ENCODE measurements around the gene NXPE1. TPM values are rescaled to one million over a fixed set of nuclear protein-coding genes. Genes with fewer than 3 reads are reported as not detected.

The NXPE1 gene
- total and polyA plus RNA-seq, 4 donors: not detected

DNA sequence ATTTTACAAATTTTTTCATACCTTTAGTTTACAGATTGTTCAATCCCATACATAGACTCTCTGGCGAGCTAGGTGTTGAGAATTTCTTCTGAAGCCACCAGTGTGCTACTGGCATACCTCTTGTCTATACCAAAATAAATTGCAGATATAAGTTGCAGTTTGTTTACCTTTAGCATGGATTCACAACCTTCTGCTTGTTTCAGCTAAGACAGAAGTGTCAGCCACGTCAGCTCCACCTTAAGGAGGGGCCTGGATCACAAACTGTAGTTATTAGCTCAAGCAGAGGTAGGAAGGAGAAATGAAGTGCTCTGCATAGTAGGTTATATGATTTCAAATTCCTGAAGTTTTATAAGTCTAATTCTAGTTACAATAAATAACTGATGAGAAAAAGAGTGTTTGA lies 35.9 kb upstream of the NXPE1 start, which contains the start of gene NXPE4:
TSS of gene NXPE4 (minus strand) at position 216 of the 400 bp plus-strand sequence. CDS start 1,027 bp downstream, outside the sequence.
- Histone ChIP-seq H3K36me3 (ENCODE audit: control insufficient read depth in 4 of 4, insufficient read depth in 4 of 4, low read length in 4 of 4) (no peaks in the 10 kb centered on the region), H3K4me1 (ENCODE audit: control insufficient read depth in 5 of 5, insufficient read depth in 5 of 5, low read length in 5 of 5) (no peaks in the 10 kb centered on the region), H3K9ac (ENCODE audit: insufficient read depth in 1 of 2, low read length in 2 of 2) (no peak within 1 kb of the TSS), H3K4me3 (no peak within 1 kb of the TSS), H3K27ac (ENCODE audit: low read depth in 1 of 2, low read length in 1 of 2) (no peak within 1 kb of the TSS), H3K27me3 (ENCODE audit: control insufficient read depth in 3 of 3, insufficient read depth in 3 of 3, low read length in 2 of 3) (no peaks in the 10 kb centered on the region), H3K9me3 (ENCODE audit: control insufficient read depth in 4 of 4, insufficient read depth in 3 of 4, low read length in 3 of 4) (no peaks in the 10 kb centered on the region)
- ATAC-seq (ENCODE audit: insufficient read depth, low FRiP score) (no peak), DNase-seq (no peak)
- WGBS, 2 donors: 73 to 74% methylated on average over 2 of the region's 2 CpGs
- TF ChIP-seq, protein P1, sequence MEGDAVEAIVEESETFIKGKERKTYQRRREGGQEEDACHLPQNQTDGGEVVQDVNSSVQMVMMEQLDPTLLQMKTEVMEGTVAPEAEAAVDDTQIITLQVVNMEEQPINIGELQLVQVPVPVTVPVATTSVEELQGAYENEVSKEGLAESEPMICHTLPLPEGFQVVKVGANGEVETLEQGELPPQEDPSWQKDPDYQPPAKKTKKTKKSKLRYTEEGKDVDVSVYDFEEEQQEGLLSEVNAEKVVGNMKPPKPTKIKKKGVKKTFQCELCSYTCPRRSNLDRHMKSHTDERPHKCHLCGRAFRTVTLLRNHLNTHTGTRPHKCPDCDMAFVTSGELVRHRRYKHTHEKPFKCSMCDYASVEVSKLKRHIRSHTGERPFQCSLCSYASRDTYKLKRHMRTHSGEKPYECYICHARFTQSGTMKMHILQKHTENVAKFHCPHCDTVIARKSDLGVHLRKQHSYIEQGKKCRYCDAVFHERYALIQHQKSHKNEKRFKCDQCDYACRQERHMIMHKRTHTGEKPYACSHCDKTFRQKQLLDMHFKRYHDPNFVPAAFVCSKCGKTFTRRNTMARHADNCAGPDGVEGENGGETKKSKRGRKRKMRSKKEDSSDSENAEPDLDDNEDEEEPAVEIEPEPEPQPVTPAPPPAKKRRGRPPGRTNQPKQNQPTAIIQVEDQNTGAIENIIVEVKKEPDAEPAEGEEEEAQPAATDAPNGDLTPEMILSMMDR (IDR thresholded peaks at IDR 0.05; ENCODE audit: control extremely low read depth, extremely low read depth): no peak

DNA sequence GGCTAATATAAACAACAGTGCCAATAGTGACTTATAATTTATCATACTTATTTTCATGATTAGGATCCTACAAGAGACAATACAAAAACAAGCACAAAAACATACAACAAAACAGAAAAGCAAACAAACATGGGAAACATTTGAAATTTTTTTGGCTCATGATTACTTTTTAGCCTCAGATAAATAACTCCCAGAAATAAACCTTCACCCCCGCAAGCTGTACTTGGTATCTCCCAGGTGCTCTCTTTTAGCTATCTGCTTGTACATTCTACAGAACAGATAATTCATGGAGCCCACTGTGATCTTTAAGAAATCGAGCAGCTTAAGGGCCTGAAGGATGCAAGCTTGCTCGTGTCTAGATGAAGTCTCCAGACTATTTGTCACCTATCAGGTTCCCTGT lies 35.0 kb upstream of the NXPE1 start:
- Histone ChIP-seq H3K9ac (ENCODE audit: insufficient read depth in 1 of 2, low read length in 2 of 2) (no peak overlapping the region), H3K9me3 (ENCODE audit: control insufficient read depth in 4 of 4, insufficient read depth in 3 of 4, low read length in 3 of 4) (no peaks in the 10 kb centered on the region), H3K27me3 (ENCODE audit: control insufficient read depth in 3 of 3, insufficient read depth in 3 of 3, low read length in 2 of 3) (no peaks in the 10 kb centered on the region), H3K4me3 (no peak overlapping the region), H3K36me3 (ENCODE audit: control insufficient read depth in 4 of 4, insufficient read depth in 4 of 4, low read length in 4 of 4) (no peaks in the 10 kb centered on the region), H3K4me1 (ENCODE audit: control insufficient read depth in 5 of 5, insufficient read depth in 5 of 5, low read length in 5 of 5) (no peaks in the 10 kb centered on the region), H3K27ac (ENCODE audit: low read depth in 1 of 2, low read length in 1 of 2) (no peak overlapping the region)
- ATAC-seq (ENCODE audit: insufficient read depth, low FRiP score): no peak
- TF ChIP-seq, protein P1 (IDR thresholded peaks at IDR 0.05; ENCODE audit: control extremely low read depth, extremely low read depth): no peak
- no peak for DNase-seq
- 75 to 84% methylated on average over 3 of the region's 3 CpGs for WGBS, 2 donors

DNA sequence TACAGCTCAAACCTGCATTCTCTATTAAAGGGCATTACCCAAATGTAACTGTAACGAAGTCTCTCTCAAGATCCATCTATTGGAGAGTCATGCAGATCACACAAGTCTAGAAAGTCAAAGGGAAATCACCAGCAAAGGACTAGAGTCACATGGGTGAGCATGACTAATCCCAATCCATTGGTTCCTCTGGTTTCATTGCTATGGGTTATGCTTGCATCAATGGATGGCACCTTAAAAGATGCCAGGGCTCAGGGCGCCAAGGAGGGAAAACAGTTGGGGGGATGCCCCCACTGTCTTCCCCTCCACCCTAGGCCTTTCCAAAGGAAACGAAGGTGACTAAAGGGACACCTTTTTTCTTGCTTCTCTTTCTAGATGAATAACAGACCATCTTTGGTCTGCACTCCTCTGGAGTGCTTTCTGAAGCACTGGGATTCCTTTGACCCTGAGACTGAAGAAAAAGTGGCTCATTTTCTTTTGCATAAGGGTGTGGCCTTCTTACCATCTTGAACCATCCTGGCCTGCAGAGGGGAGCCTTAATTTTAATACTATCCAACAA lies 27.8 kb upstream of the NXPE1 start:
- Histone ChIP-seq H3K9ac (ENCODE audit: insufficient read depth in 1 of 2, low read length in 2 of 2) (no peak overlapping the region), H3K27me3 (ENCODE audit: control insufficient read depth in 3 of 3, insufficient read depth in 3 of 3, low read length in 2 of 3) (no peaks in the 10 kb centered on the region), H3K9me3 (ENCODE audit: control insufficient read depth in 4 of 4, insufficient read depth in 3 of 4, low read length in 3 of 4) (peaks cover 0 to 31% (median 19%) of the 10 kb centered on the region in 4 donors), H3K36me3 (ENCODE audit: control insufficient read depth in 4 of 4, insufficient read depth in 4 of 4, low read length in 4 of 4) (no peaks in the 10 kb centered on the region), H3K4me1 (ENCODE audit: control insufficient read depth in 5 of 5, insufficient read depth in 5 of 5, low read length in 5 of 5) (no peaks in the 10 kb centered on the region), H3K27ac (ENCODE audit: low read depth in 1 of 2, low read length in 1 of 2) (no peak overlapping the region), H3K4me3 (no peak overlapping the region)
- DNase-seq (no peak), ATAC-seq (ENCODE audit: insufficient read depth, low FRiP score) (no peak)
- TF ChIP-seq, protein P1 (IDR thresholded peaks at IDR 0.05; ENCODE audit: control extremely low read depth, extremely low read depth): no peak
- 87 to 92% methylated on average over 3 of the region's 3 CpGs for whole genome bisulfite sequencing, 2 donors

DNA sequence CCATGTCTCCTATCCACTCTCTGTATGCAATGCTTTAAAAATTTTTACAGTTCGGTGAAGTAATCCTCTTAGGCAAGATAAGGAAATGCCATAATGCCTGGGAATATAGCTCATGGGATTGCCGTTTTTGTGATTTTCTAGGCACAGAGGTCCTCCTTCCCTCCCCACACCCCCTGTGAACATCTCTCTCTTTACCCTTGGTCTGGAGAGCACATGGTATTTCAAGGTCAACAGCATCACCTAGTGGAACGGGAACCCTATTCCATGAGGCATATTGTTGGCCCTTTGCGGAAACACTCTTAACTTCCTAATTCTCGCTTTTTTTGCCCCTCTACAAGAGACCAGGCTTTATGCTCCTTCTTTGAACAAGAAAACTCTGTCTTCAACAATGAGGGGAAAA lies 27.1 kb upstream of the NXPE1 start:
- Histone ChIP-seq H3K4me3 (no peak overlapping the region), H3K9ac (ENCODE audit: insufficient read depth in 1 of 2, low read length in 2 of 2) (no peak overlapping the region), H3K4me1 (ENCODE audit: control insufficient read depth in 5 of 5, insufficient read depth in 5 of 5, low read length in 5 of 5) (no peaks in the 10 kb centered on the region), H3K9me3 (ENCODE audit: control insufficient read depth in 4 of 4, insufficient read depth in 3 of 4, low read length in 3 of 4) (peaks cover 0 to 31% (median 20%) of the 10 kb centered on the region in 4 donors), H3K27me3 (ENCODE audit: control insufficient read depth in 3 of 3, insufficient read depth in 3 of 3, low read length in 2 of 3) (no peaks in the 10 kb centered on the region), H3K27ac (ENCODE audit: low read depth in 1 of 2, low read length in 1 of 2) (no peak overlapping the region), H3K36me3 (ENCODE audit: control insufficient read depth in 4 of 4, insufficient read depth in 4 of 4, low read length in 4 of 4) (no peaks in the 10 kb centered on the region)
- 93% methylated on average over 5 of the region's 5 CpGs for WGBS, 2 donors
- ATAC-seq (ENCODE audit: insufficient read depth, low FRiP score) (no peak), DNase-seq (no peak)
- TF ChIP-seq, protein P1 (IDR thresholded peaks at IDR 0.05; ENCODE audit: control extremely low read depth, extremely low read depth): no peak

Data from lung (tissue), 12 donors.